GM10266 (cell line): Measurements from ENCODE around the gene OAS3.
A peak's percentile ranks its signal among the peaks of the same experiment; 100 is the strongest.

Experiments used
- DNase-seq: peaks from one replicate; pipeline ENCODE4 v3.0.0; 2012; ENCODE audit errors: extremely low spot score
- CTCF ChIP-seq: IDR thresholded peaks from 2 replicates; pipeline ENCODE4 v1.5.1; 2012; ENCODE audit warnings: mild to moderate bottlenecking, low read depth; ENCODE audit not compliant: control insufficient read depth, insufficient read depth; ENCODE audit errors: missing control alignments

Gene OAS3

GRCh38 chr12:112974904-112975303 is 36.6 kb downstream of the OAS3 start:
- DNase-seq = no peak
- no peak for TF ChIP-seq CTCF

- no peak for DNase-seq
- no peak for TF ChIP-seq CTCF
Measured at GRCh38 chr12:112977139-112977538, 38.9 kb downstream of the OAS3 start.

DNA sequence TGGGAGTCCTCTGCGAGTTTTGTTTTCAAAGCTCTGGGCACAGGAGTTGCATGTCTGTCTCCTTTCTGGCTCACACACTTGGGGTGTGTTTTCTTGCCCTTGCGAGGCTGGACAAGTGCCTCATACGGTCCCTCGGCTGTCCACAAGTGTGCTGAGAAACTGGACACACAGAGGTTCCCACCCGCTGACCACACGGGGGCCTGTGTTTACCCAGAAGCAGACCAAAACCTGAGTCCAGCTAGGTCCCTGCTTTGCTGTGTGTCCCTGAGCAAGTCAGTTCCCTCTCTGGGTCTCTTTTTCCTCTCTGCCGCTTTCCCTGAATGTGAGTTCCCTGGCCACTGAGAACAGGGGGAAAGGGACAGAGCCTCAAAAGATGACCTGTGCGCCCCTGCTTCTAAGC is 39.4 kb downstream of the OAS3 start:
- DNase-seq = no peak
- no peak for TF ChIP-seq CTCF

DNA sequence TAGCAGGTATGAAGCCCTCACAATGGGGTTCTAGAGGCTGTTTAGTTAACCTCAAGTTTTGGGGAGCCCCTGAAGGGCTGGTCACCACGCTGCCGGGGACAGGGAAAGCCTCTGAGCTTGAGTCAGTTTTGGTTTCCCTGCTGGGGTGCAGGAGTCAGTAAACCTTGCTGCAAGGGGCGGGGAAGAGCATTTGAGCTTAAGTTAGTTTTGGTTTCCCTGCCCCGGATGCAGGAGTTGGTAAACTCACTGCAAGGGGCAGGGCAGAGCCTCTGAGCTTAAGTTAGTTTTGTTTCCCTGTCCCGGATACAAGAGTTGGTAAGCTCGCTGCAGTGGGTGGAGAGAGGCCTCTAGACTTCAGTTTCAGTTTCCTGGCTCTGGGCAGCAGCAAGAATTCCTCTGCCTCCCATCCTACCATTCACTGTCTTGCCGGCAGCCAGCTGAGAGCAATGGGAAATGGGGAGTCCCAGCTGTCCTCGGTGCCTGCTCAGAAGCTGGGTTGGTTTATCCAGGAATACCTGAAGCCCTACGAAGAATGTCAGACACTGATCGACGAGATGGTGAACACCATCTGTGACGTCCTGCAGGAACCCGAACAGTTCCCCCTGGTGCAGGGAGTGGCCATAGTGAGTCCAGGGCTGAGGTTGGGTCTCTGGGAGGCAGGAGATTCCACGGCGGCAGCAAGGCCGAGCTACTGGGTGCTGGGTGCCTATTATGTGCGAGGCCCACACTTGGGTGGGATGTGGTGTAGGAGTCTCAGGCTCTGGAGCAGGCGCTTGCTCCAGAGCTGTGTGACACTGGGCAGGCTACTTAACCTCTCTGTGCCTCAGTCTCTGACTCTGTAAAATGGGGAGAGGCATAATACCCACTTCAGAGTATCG is 40.1 kb downstream of the OAS3 start, which contains the start of gene OAS2:
Gene OAS2, plus strand, starts transcription at position 357 of the 878 bp plus-strand sequence. Its CDS starts 90 bp downstream, at position 447.
- no peak for TF ChIP-seq CTCF
- peak; percentile 86 for DNase-seq

GRCh38 chr12:112979041-112979680 is 40.9 kb downstream of the OAS3 start:
- peak; percentile 38 for DNase-seq
- no peak for TF ChIP-seq CTCF

DNA sequence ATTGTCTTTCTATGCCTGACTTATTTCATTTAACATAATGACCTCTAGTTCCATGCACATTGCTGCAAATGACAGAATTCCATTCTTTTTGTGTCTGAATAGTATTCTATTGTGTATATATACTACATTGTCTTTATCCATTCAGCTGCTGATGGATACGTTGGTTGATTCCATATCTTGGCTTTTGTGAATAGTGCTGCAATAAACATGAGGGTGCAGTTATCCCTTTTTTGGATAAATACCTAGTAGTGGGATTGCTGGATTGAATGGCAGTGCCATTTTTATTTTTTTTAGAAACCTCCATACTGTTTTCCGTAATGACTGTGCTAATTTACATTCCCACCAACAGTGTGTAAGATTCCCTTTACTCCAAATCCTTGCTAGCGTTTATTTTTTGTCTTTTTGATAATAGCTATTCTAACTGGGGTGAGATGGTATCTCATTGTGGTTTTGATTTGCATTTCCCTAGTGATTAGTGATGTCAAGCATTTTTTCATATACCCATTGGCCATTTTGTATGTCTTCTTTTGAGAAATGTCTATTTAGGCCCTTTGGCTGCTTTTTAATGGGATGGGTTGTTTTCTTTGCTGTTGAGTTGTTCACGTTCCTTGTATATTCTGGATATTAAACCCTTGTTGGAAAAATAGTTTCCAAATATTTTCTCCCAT is 42.4 kb downstream of the OAS3 start:
- TF ChIP-seq CTCF = no peak
- DNase-seq = no peak
